ENCODE measurements around the gene IL26. TPM values are rescaled to one million over a fixed set of nuclear protein-coding genes. Genes with fewer than 3 reads are reported as not detected.

IL26 gene
- total RNA-seq, result 0.13 and 2.0 TPM in 2 replicates

GRCh38 chr12:68225576-68226476 lies at the start of gene IL26:
Gene IL26 (minus strand): TSS chr12:68225810. CDS start chr12:68225756, 54 bp downstream.

GRCh38 chr12:68253504-68253903 lies 27.9 kb upstream of the IL26 start, which contains the start of gene IL22:
Gene IL22 (minus strand): TSS chr12:68253604. CDS start chr12:68253448, 156 bp downstream.

GRCh38 chr12:68159681-68160304 lies 65.8 kb downstream of the IL26 start, which contains the start of gene IFNG:
Gene IFNG (minus strand): TSS chr12:68159740. CDS start chr12:68159615, 125 bp downstream.

Other genes starting within 250 kb of the IL26 start
- gene IFNG-AS1, start 236.4 kb downstream of the IL26 start, total RNA-seq, result 0.07 TPM in 1 of 2 replicates, not detected in the other
- not detected in 2 replicates for gene IFNG, start 66.1 kb downstream of the IL26 start, total RNA-seq
- gene IL22, start 27.8 kb upstream of the IL26 start, total RNA-seq, result not detected in 2 replicates
- gene MDM1, start 106.6 kb upstream of the IL26 start, total RNA-seq, result 7.5 and 8.8 TPM in 2 replicates